ENCODE data around the gene SLC22A7.

DNA sequence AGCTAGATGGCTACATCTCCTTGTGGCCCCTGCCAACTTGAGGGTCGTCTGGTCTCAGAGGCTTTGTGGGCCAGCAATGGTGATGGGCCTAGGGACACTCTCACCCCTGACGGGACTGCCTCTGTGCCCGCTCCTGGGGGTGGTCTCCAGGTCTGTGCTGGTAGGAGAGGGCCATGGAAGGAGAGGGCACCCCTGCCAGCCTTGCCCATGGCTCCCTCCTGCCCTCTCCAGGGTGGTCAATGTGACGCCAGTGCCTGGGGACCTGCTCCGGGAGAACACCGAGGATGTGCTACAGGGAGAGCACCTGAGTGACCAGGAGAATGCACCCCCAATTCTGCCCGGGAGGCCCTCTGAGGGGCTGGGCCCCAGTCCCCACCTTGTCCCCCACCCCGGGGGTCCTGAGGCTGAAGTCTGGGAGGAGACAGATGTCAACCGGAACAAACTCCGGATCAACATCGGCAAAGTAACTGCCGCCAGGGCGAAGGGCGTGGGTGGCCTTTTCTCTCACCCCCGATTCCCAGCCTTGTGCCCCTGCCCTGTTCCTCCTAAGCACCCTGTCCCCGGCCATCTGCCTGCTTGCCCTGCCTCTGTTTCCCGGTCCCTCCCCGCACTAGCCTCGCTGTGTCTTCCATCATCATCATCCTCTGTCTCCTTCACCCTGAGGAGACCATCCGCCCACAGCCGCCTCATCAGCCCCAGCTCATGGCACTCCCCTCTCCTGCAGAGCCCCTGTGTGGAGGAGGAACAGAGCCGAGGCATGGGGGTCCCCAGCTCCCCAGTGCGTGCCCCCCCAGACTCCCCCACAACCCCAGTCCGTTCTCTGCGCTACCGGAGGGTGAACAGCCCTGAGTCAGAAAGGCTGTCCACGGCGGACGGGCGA is 39.0 kb upstream of the SLC22A7 start:
- TF ChIP-seq POLR2AphosphoS5 (IDR thresholded peaks at IDR 0.05; ENCODE audit: low read depth, low read length) (no peak), POLR2A (IDR thresholded peaks at IDR 0.05; ENCODE audit: low read depth, low read length) (no peak), PAX5 (IDR thresholded peaks at IDR 0.05; ENCODE audit: insufficient read depth, low read length, severe bottlenecking) (no peak), TAF1 (IDR thresholded peaks at IDR 0.05; ENCODE audit: low read depth, low read length) (no peak), SPI1 (IDR thresholded peaks at IDR 0.05; ENCODE audit: low read depth, low read length) (no peak), POU2F2 (IDR thresholded peaks at IDR 0.05; ENCODE audit: low read depth, low read length) (no peak)
